ENCODE measurements around the gene NUDT2.

DNA sequence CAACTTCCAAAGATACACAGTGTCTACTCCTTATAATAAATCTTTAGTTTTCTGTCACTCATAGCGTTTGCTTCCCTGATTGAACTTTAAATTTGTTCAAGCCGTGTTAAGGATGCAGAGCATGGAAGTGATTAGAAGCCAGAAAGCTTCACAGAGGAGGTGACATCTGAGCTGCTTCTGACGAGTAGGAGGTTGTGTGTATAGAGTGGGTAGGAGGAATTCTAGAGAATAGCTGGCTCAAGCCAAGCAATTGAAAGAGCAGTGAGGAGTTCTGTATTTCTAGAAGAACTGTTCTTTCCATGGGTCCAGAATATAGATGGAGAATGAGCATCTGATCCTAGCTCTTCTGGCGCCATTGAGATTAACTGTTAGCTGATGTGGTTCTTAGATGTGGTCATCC is 6.0 kb downstream of the NUDT2 start:
- TF ChIP-seq, protein P1, sequence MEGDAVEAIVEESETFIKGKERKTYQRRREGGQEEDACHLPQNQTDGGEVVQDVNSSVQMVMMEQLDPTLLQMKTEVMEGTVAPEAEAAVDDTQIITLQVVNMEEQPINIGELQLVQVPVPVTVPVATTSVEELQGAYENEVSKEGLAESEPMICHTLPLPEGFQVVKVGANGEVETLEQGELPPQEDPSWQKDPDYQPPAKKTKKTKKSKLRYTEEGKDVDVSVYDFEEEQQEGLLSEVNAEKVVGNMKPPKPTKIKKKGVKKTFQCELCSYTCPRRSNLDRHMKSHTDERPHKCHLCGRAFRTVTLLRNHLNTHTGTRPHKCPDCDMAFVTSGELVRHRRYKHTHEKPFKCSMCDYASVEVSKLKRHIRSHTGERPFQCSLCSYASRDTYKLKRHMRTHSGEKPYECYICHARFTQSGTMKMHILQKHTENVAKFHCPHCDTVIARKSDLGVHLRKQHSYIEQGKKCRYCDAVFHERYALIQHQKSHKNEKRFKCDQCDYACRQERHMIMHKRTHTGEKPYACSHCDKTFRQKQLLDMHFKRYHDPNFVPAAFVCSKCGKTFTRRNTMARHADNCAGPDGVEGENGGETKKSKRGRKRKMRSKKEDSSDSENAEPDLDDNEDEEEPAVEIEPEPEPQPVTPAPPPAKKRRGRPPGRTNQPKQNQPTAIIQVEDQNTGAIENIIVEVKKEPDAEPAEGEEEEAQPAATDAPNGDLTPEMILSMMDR (IDR thresholded peaks at IDR 0.05; ENCODE audit: poor library complexity) = no peak
- TF ChIP-seq EZH2 (IDR thresholded peaks at IDR 0.05; ENCODE audit: borderline replicate concordance) = no peak
- TF ChIP-seq EZH2phosphoT487 (IDR thresholded peaks at IDR 0.05; ENCODE audit: low read depth, severe bottlenecking, unreplicated experiment) = no peak

Measured in hepatocyte (in vitro differentiated cells).